NCI-H187 treated with DMSO at 0.1 percent for 48 hours (cell line): ENCODE results near the gene MAP3K10.

Experiments
- DNase-seq: peaks from one replicate; lab custom pipeline; 2025; lab: John Stamatoyannopoulos, UW

The MAP3K10 gene

GRCh38 chr19:40174092-40174491, 17.1 kb upstream of the MAP3K10 start:
- DNase-seq: no peak

GRCh38 chr19:40175820-40176219, 15.4 kb upstream of the MAP3K10 start:
- DNase-seq: no peak

GRCh38 chr19:40177286-40178070, 13.7 kb upstream of the MAP3K10 start:
- no peak for DNase-seq

- no peak for DNase-seq
Observed at GRCh38 chr19:40178756-40179155, 12.5 kb upstream of the MAP3K10 start.

GRCh38 chr19:40184273-40184672, 7.0 kb upstream of the MAP3K10 start:
- no peak for DNase-seq

- DNase-seq: no peak
Observed at GRCh38 chr19:40191836-40192646, 815 bp downstream of the MAP3K10 start.

GRCh38 chr19:40192758-40193586, 1.7 kb downstream of the MAP3K10 start:
- no peak for DNase-seq

GRCh38 chr19:40193587-40193849, 2.3 kb downstream of the MAP3K10 start:
- DNase-seq: no peak

- no peak for DNase-seq
Observed at GRCh38 chr19:40198272-40198990, 7.2 kb downstream of the MAP3K10 start.

GRCh38 chr19:40200341-40201099, 9.3 kb downstream of the MAP3K10 start:
- DNase-seq: no peak

- DNase-seq: no peak
Observed at GRCh38 chr19:40204381-40204780, 13.2 kb downstream of the MAP3K10 start.

GRCh38 chr19:40205760-40206159, 14.5 kb downstream of the MAP3K10 start:
- no peak for DNase-seq

- no peak for DNase-seq
Observed at GRCh38 chr19:40208602-40209001, 17.4 kb downstream of the MAP3K10 start.

GRCh38 chr19:40210889-40211288, 19.7 kb downstream of the MAP3K10 start:
- DNase-seq: no peak

GRCh38 chr19:40213251-40213829, 22.1 kb downstream of the MAP3K10 start:
- no peak for DNase-seq

GRCh38 chr19:40213882-40214570, 22.8 kb downstream of the MAP3K10 start:
- no peak for DNase-seq

GRCh38 chr19:40214936-40215335, 23.7 kb downstream of the MAP3K10 start:
- DNase-seq: no peak

- DNase-seq: peak; percentile 26
Observed at GRCh38 chr19:40216013-40216776, 25.0 kb downstream of the MAP3K10 start.

- no peak for DNase-seq
Observed at GRCh38 chr19:40216777-40217026, 25.5 kb downstream of the MAP3K10 start.
